HPDE6-E6E7 (cell line): ENCODE data around the gene HS3ST5.

Experiments used
- DNase-seq: peaks from one replicate; pipeline ENCODE4 v3.0.0; 2011; ENCODE audit warnings: missing footprints; ENCODE audit errors: extremely low spot score

HS3ST5 gene

GRCh38 chr6:114342826-114343781, at the start of gene HS3ST5:
Gene HS3ST5 (minus strand): TSS chr6:114343023. CDS start chr6:114062845, 280,178 bp downstream.
- DNase-seq: no peak

GRCh38 chr6:114390176-114390575, 47.4 kb upstream of the HS3ST5 start:
- no peak for DNase-seq

GRCh38 chr6:114389111-114389510, 46.3 kb upstream of the HS3ST5 start:
- no peak for DNase-seq

- no peak for DNase-seq
Measured at GRCh38 chr6:114382406-114382805, 39.6 kb upstream of the HS3ST5 start.

- no peak for DNase-seq
Measured at GRCh38 chr6:114377881-114378280, 35.1 kb upstream of the HS3ST5 start.

GRCh38 chr6:114376611-114377175, 33.9 kb upstream of the HS3ST5 start:
- no peak for DNase-seq

- DNase-seq: no peak
Measured at GRCh38 chr6:114375541-114376192, 32.8 kb upstream of the HS3ST5 start.

- no peak for DNase-seq
Measured at GRCh38 chr6:114367315-114367961, 24.6 kb upstream of the HS3ST5 start.

GRCh38 chr6:114366899-114367298, 24.1 kb upstream of the HS3ST5 start:
- no peak for DNase-seq

GRCh38 chr6:114364301-114364700, 21.5 kb upstream of the HS3ST5 start:
- peak; percentile 36 for DNase-seq

GRCh38 chr6:114362957-114363356, 20.1 kb upstream of the HS3ST5 start:
- no peak for DNase-seq

GRCh38 chr6:114362396-114362795, 19.6 kb upstream of the HS3ST5 start:
- no peak for DNase-seq

GRCh38 chr6:114361036-114361435, 18.2 kb upstream of the HS3ST5 start:
- DNase-seq: no peak

GRCh38 chr6:114355300-114355699, 12.5 kb upstream of the HS3ST5 start:
- DNase-seq: no peak

- DNase-seq: no peak
Measured at GRCh38 chr6:114354482-114354881, 11.7 kb upstream of the HS3ST5 start.

- DNase-seq: no peak
Measured at GRCh38 chr6:114346451-114346850, 3.6 kb upstream of the HS3ST5 start.

GRCh38 chr6:114344971-114345275, 2.1 kb upstream of the HS3ST5 start:
- DNase-seq: no peak

GRCh38 chr6:114344246-114344970, 1.6 kb upstream of the HS3ST5 start:
- DNase-seq: no peak

GRCh38 chr6:114343782-114344144, 940 bp upstream of the HS3ST5 start:
- DNase-seq: no peak

- DNase-seq: no peak
Measured at GRCh38 chr6:114342086-114342825, 567 bp downstream of the HS3ST5 start.

- no peak for DNase-seq
Measured at GRCh38 chr6:114339706-114340105, 3.1 kb downstream of the HS3ST5 start.
